ENCODE measurements around the gene VPS26C.

- TF ChIP-seq RAD21 (IDR thresholded peaks at IDR 0.05 in 1 of 2, conservative IDR thresholded peaks at IDR 0.05 in 1 of 2; ENCODE audit: low read depth in 2 of 2, low read length in 2 of 2) (no peak), GABPA (IDR thresholded peaks at IDR 0.05; ENCODE audit: borderline replicate concordance, insufficient read depth, low read length) (no peak), ZNF274 (IDR thresholded peaks at IDR 0.05; ENCODE audit: borderline replicate concordance, extremely low read depth, low read length) (no peak), POLR2AphosphoS5 (IDR thresholded peaks at IDR 0.05; ENCODE audit: low read depth, low read length) (no peak), CTCF (IDR thresholded peaks at IDR 0.05; ENCODE audit: control extremely low read depth in 1 of 3, insufficient read depth in 1 of 3, low read depth in 1 of 3, low read length in 3 of 3) (no peak), YY1 (IDR thresholded peaks at IDR 0.05; ENCODE audit: low read depth, low read length) (no peak), EZH2 (IDR thresholded peaks at IDR 0.05; ENCODE audit: low read depth, low read length, severe bottlenecking) (no peak), CHD2 (IDR thresholded peaks at IDR 0.05; ENCODE audit: low read length) (no peak), BCL11A (IDR thresholded peaks at IDR 0.05; ENCODE audit: low read depth in 2 of 2, low read length in 2 of 2) (no peak), BRCA1 (IDR thresholded peaks at IDR 0.05; ENCODE audit: low read depth, low read length) (no peak), SIN3A (conservative IDR thresholded peaks at IDR 0.05 in 1 of 2, IDR thresholded peaks at IDR 0.05 in 1 of 2; ENCODE audit: low read depth in 1 of 2, low read length in 2 of 2) (no peak)
Measured at GRCh38 chr21:37281579-37281978, 14.4 kb upstream of the VPS26C start.
